ENCODE measurements around the gene FREM3. TPM values are rescaled to one million over a fixed set of nuclear protein-coding genes. Genes with fewer than 3 reads are reported as not detected.

FREM3 gene
- polyA plus RNA-seq, 1 experiment = not detected

- no peaks in the 10 kb centered on the region for H3K27me3 ChIP-seq (ENCODE audit: control insufficient read depth, insufficient read depth, low read length)
- DNase-seq (ENCODE audit: low read depth, low spot score) = no peak
- H3K9me3 ChIP-seq (ENCODE audit: control insufficient read depth, insufficient read depth, low read length) = no peaks in the 10 kb centered on the region
- H3K27ac ChIP-seq (ENCODE audit: low read depth, low read length) = no peak overlapping the region
- CTCF ChIA-PET = no interaction called here
- TF ChIP-seq, protein P1, sequence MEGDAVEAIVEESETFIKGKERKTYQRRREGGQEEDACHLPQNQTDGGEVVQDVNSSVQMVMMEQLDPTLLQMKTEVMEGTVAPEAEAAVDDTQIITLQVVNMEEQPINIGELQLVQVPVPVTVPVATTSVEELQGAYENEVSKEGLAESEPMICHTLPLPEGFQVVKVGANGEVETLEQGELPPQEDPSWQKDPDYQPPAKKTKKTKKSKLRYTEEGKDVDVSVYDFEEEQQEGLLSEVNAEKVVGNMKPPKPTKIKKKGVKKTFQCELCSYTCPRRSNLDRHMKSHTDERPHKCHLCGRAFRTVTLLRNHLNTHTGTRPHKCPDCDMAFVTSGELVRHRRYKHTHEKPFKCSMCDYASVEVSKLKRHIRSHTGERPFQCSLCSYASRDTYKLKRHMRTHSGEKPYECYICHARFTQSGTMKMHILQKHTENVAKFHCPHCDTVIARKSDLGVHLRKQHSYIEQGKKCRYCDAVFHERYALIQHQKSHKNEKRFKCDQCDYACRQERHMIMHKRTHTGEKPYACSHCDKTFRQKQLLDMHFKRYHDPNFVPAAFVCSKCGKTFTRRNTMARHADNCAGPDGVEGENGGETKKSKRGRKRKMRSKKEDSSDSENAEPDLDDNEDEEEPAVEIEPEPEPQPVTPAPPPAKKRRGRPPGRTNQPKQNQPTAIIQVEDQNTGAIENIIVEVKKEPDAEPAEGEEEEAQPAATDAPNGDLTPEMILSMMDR (IDR thresholded peaks at IDR 0.05; ENCODE audit: low read depth, low read length) = no peak
- POLR2A ChIA-PET = no interaction called here
- no peak overlapping the region for H3K4me3 ChIP-seq (ENCODE audit: low read depth, low read length)
Observed at GRCh38 chr4:143643399-143643798, 57.1 kb downstream of the FREM3 start.

GRCh38 chr4:143642611-143643010 is 57.9 kb downstream of the FREM3 start:
- no peak overlapping the region for H3K27ac ChIP-seq (ENCODE audit: low read depth, low read length)
- TF ChIP-seq, protein P1 (IDR thresholded peaks at IDR 0.05; ENCODE audit: low read depth, low read length) = no peak
- DNase-seq (ENCODE audit: low read depth, low spot score) = no peak
- H3K27me3 ChIP-seq (ENCODE audit: control insufficient read depth, insufficient read depth, low read length) = no peaks in the 10 kb centered on the region
- POLR2A ChIA-PET = no interaction called here
- H3K4me3 ChIP-seq (ENCODE audit: low read depth, low read length) = no peak overlapping the region
- H3K9me3 ChIP-seq (ENCODE audit: control insufficient read depth, insufficient read depth, low read length) = no peaks in the 10 kb centered on the region
- CTCF ChIA-PET = no interaction called here

DNA sequence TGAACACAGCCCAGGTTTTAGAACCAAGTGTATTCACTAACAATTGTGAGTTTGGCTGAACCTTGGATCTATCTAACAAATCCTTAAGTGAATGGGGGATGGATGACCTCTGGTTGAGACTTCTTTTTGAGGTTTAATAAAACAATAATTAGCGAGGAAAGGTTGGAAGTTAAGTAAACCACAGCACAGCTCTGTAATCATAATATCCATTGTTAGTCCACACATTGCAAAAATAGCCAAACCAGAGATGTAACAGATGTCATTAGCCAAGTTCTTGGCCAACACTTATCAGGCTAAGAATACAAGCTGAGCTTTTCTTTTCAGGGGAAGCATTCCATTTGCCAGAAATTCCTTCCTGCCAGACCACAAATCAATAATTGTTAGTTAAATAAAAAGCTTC is 59.1 kb downstream of the FREM3 start:
- H3K27me3 ChIP-seq (ENCODE audit: control insufficient read depth, insufficient read depth, low read length) = no peaks in the 10 kb centered on the region
- DNase-seq (ENCODE audit: low read depth, low spot score) = no peak
- TF ChIP-seq, protein P1 (IDR thresholded peaks at IDR 0.05; ENCODE audit: low read depth, low read length) = no peak
- POLR2A ChIA-PET = no interaction called here
- H3K4me3 ChIP-seq (ENCODE audit: low read depth, low read length) = no peak overlapping the region
- no peaks in the 10 kb centered on the region for H3K9me3 ChIP-seq (ENCODE audit: control insufficient read depth, insufficient read depth, low read length)
- no peak overlapping the region for H3K27ac ChIP-seq (ENCODE audit: low read depth, low read length)
- CTCF ChIA-PET = no interaction called here

GRCh38 chr4:143634763-143635162 is 65.7 kb downstream of the FREM3 start:
- H3K4me3 ChIP-seq (ENCODE audit: low read depth, low read length) = no peak overlapping the region
- no peak overlapping the region for H3K27ac ChIP-seq (ENCODE audit: low read depth, low read length)
- ChIA-PET CTCF (no interaction called here), POLR2A (no interaction called here)
- TF ChIP-seq, protein P1 (IDR thresholded peaks at IDR 0.05; ENCODE audit: low read depth, low read length) = no peak
- H3K27me3 ChIP-seq (ENCODE audit: control insufficient read depth, insufficient read depth, low read length) = no peaks in the 10 kb centered on the region
- no peak for DNase-seq (ENCODE audit: low read depth, low spot score)
- H3K9me3 ChIP-seq (ENCODE audit: control insufficient read depth, insufficient read depth, low read length) = no peaks in the 10 kb centered on the region

GRCh38 chr4:143633833-143634232 is 66.6 kb downstream of the FREM3 start:
- Histone ChIP-seq H3K9me3 (ENCODE audit: control insufficient read depth, insufficient read depth, low read length) (no peaks in the 10 kb centered on the region), H3K4me3 (ENCODE audit: low read depth, low read length) (no peak overlapping the region), H3K27ac (ENCODE audit: low read depth, low read length) (no peak overlapping the region), H3K27me3 (ENCODE audit: control insufficient read depth, insufficient read depth, low read length) (no peaks in the 10 kb centered on the region)
- ChIA-PET CTCF (no interaction called here), POLR2A (no interaction called here)
- no peak for DNase-seq (ENCODE audit: low read depth, low spot score)
- TF ChIP-seq, protein P1 (IDR thresholded peaks at IDR 0.05; ENCODE audit: low read depth, low read length) = no peak
